SU-DHL-6 (cell line): ENCODE data around the gene SBNO2.

Experiments
- EZH2phosphoT487 ChIP-seq: fragments of 200-600 bp; sonication (generic), shearing (Covaris generic); conservative IDR thresholded peaks from 2 replicates; pipeline ENCODE4 v1.6.1; 2018; ENCODE audit warnings: mild to moderate bottlenecking, antibody characterized with exemption, low read length, moderate library complexity, mixed read lengths
- TF ChIP-seq, protein P1 (sequence below): fragments of 200-600 bp; sonication (generic); IDR thresholded peaks from one replicate; pipeline ENCODE4 v1.5.1; 2017; ENCODE audit warnings: antibody characterized with exemption, mild to moderate bottlenecking, low read length, moderate library complexity; ENCODE audit not compliant: insufficient read depth, poor library complexity, severe bottlenecking

DNA sequence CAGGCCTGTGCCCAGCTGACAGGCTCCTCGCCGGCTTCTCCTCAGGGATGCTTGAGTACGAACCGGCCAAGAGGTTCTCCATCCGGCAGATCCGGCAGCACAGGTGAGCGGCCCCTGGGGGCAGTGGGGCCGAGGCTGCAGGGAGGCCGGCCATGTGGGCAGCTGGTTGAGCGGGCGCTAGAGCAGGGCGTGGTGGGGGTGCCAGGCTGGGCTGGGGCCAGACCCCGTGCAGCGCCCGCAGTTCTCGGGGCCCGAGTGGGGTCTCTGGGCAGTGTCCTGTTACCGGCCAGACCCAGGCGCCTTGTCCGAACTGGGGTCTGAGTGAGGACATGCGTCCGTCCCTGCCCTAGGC lies 47.8 kb upstream of the SBNO2 start:
- TF ChIP-seq, protein P1, sequence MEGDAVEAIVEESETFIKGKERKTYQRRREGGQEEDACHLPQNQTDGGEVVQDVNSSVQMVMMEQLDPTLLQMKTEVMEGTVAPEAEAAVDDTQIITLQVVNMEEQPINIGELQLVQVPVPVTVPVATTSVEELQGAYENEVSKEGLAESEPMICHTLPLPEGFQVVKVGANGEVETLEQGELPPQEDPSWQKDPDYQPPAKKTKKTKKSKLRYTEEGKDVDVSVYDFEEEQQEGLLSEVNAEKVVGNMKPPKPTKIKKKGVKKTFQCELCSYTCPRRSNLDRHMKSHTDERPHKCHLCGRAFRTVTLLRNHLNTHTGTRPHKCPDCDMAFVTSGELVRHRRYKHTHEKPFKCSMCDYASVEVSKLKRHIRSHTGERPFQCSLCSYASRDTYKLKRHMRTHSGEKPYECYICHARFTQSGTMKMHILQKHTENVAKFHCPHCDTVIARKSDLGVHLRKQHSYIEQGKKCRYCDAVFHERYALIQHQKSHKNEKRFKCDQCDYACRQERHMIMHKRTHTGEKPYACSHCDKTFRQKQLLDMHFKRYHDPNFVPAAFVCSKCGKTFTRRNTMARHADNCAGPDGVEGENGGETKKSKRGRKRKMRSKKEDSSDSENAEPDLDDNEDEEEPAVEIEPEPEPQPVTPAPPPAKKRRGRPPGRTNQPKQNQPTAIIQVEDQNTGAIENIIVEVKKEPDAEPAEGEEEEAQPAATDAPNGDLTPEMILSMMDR: no peak
- no peak for TF ChIP-seq EZH2phosphoT487
